GM12878 (cell line): Measurements from ENCODE around the gene KDF1. TPM values are rescaled to one million over a fixed set of nuclear protein-coding genes. Genes with fewer than 3 reads are reported as not detected.

ENCODE experiments used
- ATAC-seq: fragments of 200-7000 bp; cut with Tn5 transposase; 3 replicates; pipeline ENCODE4 v1.9.1; 2020; ENCODE audit warnings: mild to moderate bottlenecking, moderate library complexity
- BruUV-seq: library from RNA; stranded (reverse); fragments of 400-500 nt; replicated peaks from 2 replicates; lab custom pipeline; 2021; lab: Mats Ljungman, UMichigan
- CTCF ChIA-PET: fragments of 300-600 bp; sonication (Branson Sonifier 250); formaldehyde crosslinking; extraction: SDS; loops from one replicate; lab custom pipeline; 2021; ENCODE audit warnings: inconsistent platforms; lab: Yijun Ruan, JAX
- POLR2A ChIA-PET: fragments of 350-600 bp; formaldehyde crosslinking; extraction: SDS; loops from one replicate; lab custom pipeline; 2021; ENCODE audit warnings: inconsistent platforms; lab: Charles Lee
- RAD21 ChIA-PET: fragments of 300-600 bp; sonication (Branson Sonifier 250); formaldehyde crosslinking; loops from one replicate; lab custom pipeline; 2023; ENCODE audit warnings: antibody characterized with exemption; ENCODE audit not compliant: unreplicated experiment; lab: Charles Lee
- SMC1A ChIA-PET: fragments of 300-600 bp; sonication (Branson Sonifier 250); formaldehyde crosslinking; loops from one replicate; lab custom pipeline; 2023; ENCODE audit not compliant: unreplicated experiment, uncharacterized antibody; lab: Charles Lee
- DNase-seq: peaks from one replicate; pipeline ENCODE4 v3.0.0-alpha.2; 2011; ENCODE audit warnings: low read depth, low spot score
- FAIRE-seq: peaks from 3 replicates; lab custom pipeline; 2011; peaks lifted over from hg19 to GRCh38; lab: Jason Lieb, UNC
- H2AFZ ChIP-seq: 2 replicates; pipeline ENCODE4 v1.6.0; 2011; ENCODE audit warnings: low read depth, low read length, control low read depth; ENCODE audit not compliant: control insufficient read depth
- H3K27ac ChIP-seq: 2 replicates; pipeline ENCODE4 v1.5.1; 2011; ENCODE audit warnings: control low read depth; ENCODE audit not compliant: control insufficient read depth, insufficient read depth
- H3K27me3 ChIP-seq, 2 experiments: replicated peaks in 1 of 2; 2 replicates each; pipeline versions ENCODE4 v1.6.0 to v1.6.1; 2011; ENCODE audit warnings: low read length in 1 of 2; ENCODE audit not compliant: control insufficient read depth in 2 of 2, insufficient read depth in 2 of 2
- H3K36me3 ChIP-seq, 2 experiments: 2 replicates each; pipeline ENCODE4 v1.5.1; 2011; ENCODE audit warnings: low read length in 1 of 2; ENCODE audit not compliant: control insufficient read depth in 2 of 2, insufficient read depth in 2 of 2
- H3K4me1 ChIP-seq: 2 replicates; pipeline ENCODE4 v1.6.1; 2011; ENCODE audit warnings: mild to moderate bottlenecking, low read length, moderate library complexity, mixed read lengths; ENCODE audit not compliant: control insufficient read depth, insufficient read depth
- H3K4me2 ChIP-seq: 2 replicates; pipeline ENCODE4 v1.6.0; 2011; ENCODE audit warnings: control low read depth; ENCODE audit not compliant: control insufficient read depth, insufficient read depth
- H3K4me3 ChIP-seq: fragments of 200-600 bp; sonication (generic); 2 replicates; pipeline ENCODE4 v1.5.1; 2016
- H3K79me2 ChIP-seq: 2 replicates; pipeline ENCODE4 v1.6.0; 2011; ENCODE audit warnings: low read length; ENCODE audit not compliant: control insufficient read depth, insufficient read depth
- H3K9ac ChIP-seq: 2 replicates; pipeline ENCODE4 v1.8.0; 2011; ENCODE audit warnings: low read length, control low read depth, mixed read lengths; ENCODE audit not compliant: control insufficient read depth, insufficient read depth
- H3K9me3 ChIP-seq: replicated peaks from 3 replicates; pipeline ENCODE4 v1.5.1; 2011; ENCODE audit warnings: mild to moderate bottlenecking, low read length; ENCODE audit not compliant: control insufficient read depth, insufficient read depth
- H4K20me1 ChIP-seq: 2 replicates; pipeline ENCODE4 v1.6.0; 2011; ENCODE audit not compliant: control insufficient read depth, insufficient read depth
- BCL11A ChIP-seq: IDR thresholded peaks from 2 replicates; pipeline ENCODE4 v1.6.1; 2011; ENCODE audit warnings: low read depth, low read length
- BRCA1 ChIP-seq: IDR thresholded peaks from 2 replicates; pipeline ENCODE4 v1.6.1; 2011; ENCODE audit warnings: low read depth, low read length, improper control_type of control experiment
- IRF5 ChIP-seq: fragments of 450-650 bp; IDR thresholded peaks from 2 replicates; pipeline ENCODE4 v1.6.1; 2017; ENCODE audit warnings: borderline replicate concordance
- KAT2A ChIP-seq: conservative IDR thresholded peaks from 2 replicates; pipeline ENCODE4 v1.6.1; 2011; ENCODE audit warnings: low read depth, low read length; ENCODE audit not compliant: control insufficient read depth
- LARP7 ChIP-seq: fragments of 450-650 bp; IDR thresholded peaks from 2 replicates; pipeline ENCODE4 v1.6.1; 2017; ENCODE audit warnings: mild to moderate bottlenecking
- NFXL1 ChIP-seq: fragments of 450-650 bp; IDR thresholded peaks from 2 replicates; pipeline ENCODE4 v1.6.1; 2017; ENCODE audit warnings: antibody characterized with exemption, mild to moderate bottlenecking, borderline replicate concordance
- POLR2AphosphoS2 ChIP-seq: IDR thresholded peaks from 2 replicates; pipeline ENCODE4 v1.6.1; 2011; ENCODE audit warnings: low read depth, mild to moderate bottlenecking, low read length, improper control_type of control experiment, moderate library complexity
- RAD51 ChIP-seq: fragments of 450-650 bp; IDR thresholded peaks from 2 replicates; pipeline ENCODE4 v1.6.1; 2016; ENCODE audit warnings: moderate library complexity, mild to moderate bottlenecking, inconsistent platforms
- SMARCA5 ChIP-seq: fragments of 450-650 bp; IDR thresholded peaks from 2 replicates; pipeline ENCODE4 v1.6.1; 2017; ENCODE audit warnings: mild to moderate bottlenecking
- TCF3 ChIP-seq: IDR thresholded peaks from 2 replicates; pipeline ENCODE4 v1.6.1; 2012; ENCODE audit warnings: low read depth, mild to moderate bottlenecking, low read length, borderline replicate concordance; ENCODE audit not compliant: insufficient read depth
- TCF7 ChIP-seq: IDR thresholded peaks from 2 replicates; pipeline ENCODE4 v1.6.1; 2014; ENCODE audit warnings: antibody characterized with exemption, borderline replicate concordance
- WGBS: methylation state at CpG from one replicate; pipeline ENCODE4 v1.1.6; 2016; ENCODE audit warnings: low lambda C conversion rate; ENCODE audit not compliant: insufficient replicate concordance, insufficient coverage; ENCODE audit errors: missing lambda C conversion rate; 5-methylcytosine and 5-hydroxymethylcytosine counted together
- in situ Hi-C: fragments of 300-500 bp; cut with MboI; formaldehyde crosslinking; loops from 9 replicates; pipeline ENCODE4 v1.14.3; 2018; ENCODE audit warnings: mixed read lengths
- intact Hi-C: fragments of 100-400 bp; cut with micrococcal nuclease; formaldehyde crosslinking; loops from one replicate; pipeline ENCODE4 v1.14.2; 2022; ENCODE audit not compliant: unreplicated experiment
- polyA plus RNA-seq, 11 experiments: library from polyadenylated mRNA; depleted of rRNA in 4 of 11; unstranded in 6 of 11; stranded (reverse) in 5 of 11; fragments of >200 nt; fragmentation: Nextera tagmentation in 4 of 11; fragmentation: Illumina TruSeq in 1 of 11; extraction: Ambion mirVana in 4 of 11; extraction: Trizol in 1 of 11; gene quantifications; 1 replicate in 1 of 11; 2 replicates in 10 of 11; pipeline versions ENCODE4 v1.2.1 to v1.2.3, GENCODE V29; 2011 to 2016; ENCODE audit warnings: inconsistent platforms in 2 of 11, missing spikeins in 2 of 11, low read depth in 1 of 11
- total RNA-seq, 4 experiments: library from RNA; depleted of rRNA in 3 of 4; stranded (reverse); fragments of >200 nt in 3 of 4; fragmentation: Illumina TruSeq in 1 of 4; extraction: Trizol in 1 of 4; gene quantifications; 2 replicates each; pipeline versions ENCODE4 v1.2.1 to v1.2.3, GENCODE V29; 2013 to 2021
- TF ChIP-seq, protein P1 (sequence below): IDR thresholded peaks from 2 replicates; pipeline ENCODE4 v1.6.1; 2012; ENCODE audit warnings: low read depth, low read length, improper control_type of control experiment

KDF1 gene
- total and polyA plus RNA-seq, 10 of the 15 experiments (the other 5 are each of a cell fraction or from before 2014, with no cell fraction given): 0.03 to 0.13 (median 0.04) TPM; not detected in 7

- Histone ChIP-seq H3K4me2 (no peak overlapping the region), H4K20me1 (no peaks in the 10 kb centered on the region; the same call in 1 of the 2 replicates), H3K27ac (no peak overlapping the region), H3K79me2 (no peaks in the 10 kb centered on the region), H3K9ac (no peak overlapping the region), H3K36me3 (peaks cover 4 to 9% of the 10 kb centered on the region in 2 experiments; a peak in 3 of 4 replicates), H3K9me3 (no peaks in the 10 kb centered on the region), H2AFZ (no peak overlapping the region), H3K4me1 (no peaks in the 10 kb centered on the region), H3K27me3 (no peaks in the 10 kb centered on the region), H3K4me3 (no peak overlapping the region)
- CTCF ChIA-PET: no interaction called here
- DNase-seq (no peak), FAIRE-seq (no peak), ATAC-seq (no peak)
- intact Hi-C loops (no loop called here), in situ Hi-C loops (no loop called here)
- BruUV-seq: no TSS peak
- POLR2A ChIA-PET: no interaction called here
- RAD21 ChIA-PET: no interaction called here
- WGBS: 54% methylated on average over 8 of the region's 8 CpGs
- SMC1A ChIA-PET: no interaction called here
- TF ChIP-seq LARP7 (no peak), KAT2A (no peak), IRF5 (no peak), RAD51 (no peak), NFXL1 (no peak), TCF3 (no peak), TCF7 (no peak), POLR2AphosphoS2 (no peak), SMARCA5 (no peak), BCL11A (no peak), BRCA1 (no peak)
- TF ChIP-seq, protein P1, sequence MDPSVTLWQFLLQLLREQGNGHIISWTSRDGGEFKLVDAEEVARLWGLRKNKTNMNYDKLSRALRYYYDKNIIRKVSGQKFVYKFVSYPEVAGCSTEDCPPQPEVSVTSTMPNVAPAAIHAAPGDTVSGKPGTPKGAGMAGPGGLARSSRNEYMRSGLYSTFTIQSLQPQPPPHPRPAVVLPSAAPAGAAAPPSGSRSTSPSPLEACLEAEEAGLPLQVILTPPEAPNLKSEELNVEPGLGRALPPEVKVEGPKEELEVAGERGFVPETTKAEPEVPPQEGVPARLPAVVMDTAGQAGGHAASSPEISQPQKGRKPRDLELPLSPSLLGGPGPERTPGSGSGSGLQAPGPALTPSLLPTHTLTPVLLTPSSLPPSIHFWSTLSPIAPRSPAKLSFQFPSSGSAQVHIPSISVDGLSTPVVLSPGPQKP: no peak
Measured at GRCh38 chr1:26950602-26951001, 9.7 kb downstream of the KDF1 start.
